Mesendoderm (in vitro differentiated cells): ENCODE data around the gene B3GALNT2.
"Not testable (repeated sequence)": the region's sequence is repeated elsewhere in the genome, so short reads cannot be mapped to it uniquely, and the experiment has no call there.

Source experiments
- DNase-seq: peaks from one replicate; pipeline ENCODE4 v3.0.0; 2013
- H2AK5ac ChIP-seq: 2 replicates; pipeline ENCODE4 v1.6.1; 2013; ENCODE audit warnings: low read length, inconsistent platforms
- H2BK120ac ChIP-seq: 2 replicates; pipeline ENCODE4 v1.6.1; 2013; ENCODE audit warnings: low read depth, mild to moderate bottlenecking, low read length, moderate library complexity, mixed read lengths
- H2BK15ac ChIP-seq: replicated peaks from 2 replicates; pipeline ENCODE4 v1.6.1; 2013; ENCODE audit warnings: low read depth, mild to moderate bottlenecking, moderate library complexity
- H2BK5ac ChIP-seq: 2 replicates; pipeline ENCODE4 v1.6.1; 2013; ENCODE audit warnings: low read length, inconsistent platforms
- H3K18ac ChIP-seq: 2 replicates; pipeline ENCODE4 v1.6.1; 2013; ENCODE audit warnings: mild to moderate bottlenecking, low read length, mixed read lengths
- H3K23ac ChIP-seq: one replicate; pipeline ENCODE4 v1.6.1; 2013; ENCODE audit warnings: low read length
- H3K27ac ChIP-seq: 2 replicates; pipeline ENCODE4 v1.5.1; 2013; ENCODE audit warnings: low read depth, mild to moderate bottlenecking, inconsistent platforms, low read length, moderate library complexity
- H3K27me3 ChIP-seq: 2 replicates; pipeline ENCODE4 v1.6.1; 2013; ENCODE audit warnings: low read length, control low read depth, mild to moderate bottlenecking, inconsistent platforms; ENCODE audit not compliant: insufficient read depth, poor library complexity
- H3K36me3 ChIP-seq: 2 replicates; pipeline ENCODE4 v1.6.1; 2013; ENCODE audit warnings: low read length, inconsistent platforms; ENCODE audit not compliant: control insufficient read depth, insufficient read depth
- H3K4ac ChIP-seq: one replicate; pipeline ENCODE4 v1.6.1; 2013; ENCODE audit warnings: low read depth, mild to moderate bottlenecking, low read length, moderate library complexity
- H3K4me1 ChIP-seq: 2 replicates; pipeline ENCODE4 v1.6.1; 2013; ENCODE audit warnings: low read depth, low read length, inconsistent platforms; ENCODE audit not compliant: control insufficient read depth
- H3K4me2 ChIP-seq: 2 replicates; pipeline ENCODE4 v1.6.1; 2013; ENCODE audit warnings: low read length
- H3K4me3 ChIP-seq: 2 replicates; pipeline ENCODE4 v1.5.1; 2013; ENCODE audit warnings: mild to moderate bottlenecking, low read length
- H3K56ac ChIP-seq: one replicate; pipeline ENCODE4 v1.6.1; 2013; ENCODE audit warnings: low read length
- H3K79me1 ChIP-seq: 2 replicates; pipeline ENCODE4 v1.6.1; 2013; ENCODE audit warnings: low read length, inconsistent platforms
- H3K79me2 ChIP-seq: 2 replicates; pipeline ENCODE4 v1.6.1; 2013; ENCODE audit warnings: mild to moderate bottlenecking, low read length; ENCODE audit not compliant: control insufficient read depth, insufficient read depth
- H3K9ac ChIP-seq: 2 replicates; pipeline ENCODE4 v1.6.1; 2013; ENCODE audit warnings: low read length, inconsistent platforms
- H4K5ac ChIP-seq: one replicate; pipeline ENCODE4 v1.6.1; 2013; ENCODE audit warnings: low read length
- H4K8ac ChIP-seq: one replicate; pipeline ENCODE4 v1.6.1; 2013; ENCODE audit warnings: low read depth, mild to moderate bottlenecking, control low read depth, low read length, moderate library complexity
- WGBS: extraction: QIAGEN DNeasy Blood & Tissue Kit; methylation state at CpG from one replicate; pipeline ENCODE4 v1.1.7; 2013; ENCODE audit warnings: low lambda C conversion rate, missing lambda C conversion rate; ENCODE audit not compliant: insufficient coverage; ENCODE audit errors: extremely low coverage; 5-methylcytosine and 5-hydroxymethylcytosine counted together

Gene B3GALNT2

DNA sequence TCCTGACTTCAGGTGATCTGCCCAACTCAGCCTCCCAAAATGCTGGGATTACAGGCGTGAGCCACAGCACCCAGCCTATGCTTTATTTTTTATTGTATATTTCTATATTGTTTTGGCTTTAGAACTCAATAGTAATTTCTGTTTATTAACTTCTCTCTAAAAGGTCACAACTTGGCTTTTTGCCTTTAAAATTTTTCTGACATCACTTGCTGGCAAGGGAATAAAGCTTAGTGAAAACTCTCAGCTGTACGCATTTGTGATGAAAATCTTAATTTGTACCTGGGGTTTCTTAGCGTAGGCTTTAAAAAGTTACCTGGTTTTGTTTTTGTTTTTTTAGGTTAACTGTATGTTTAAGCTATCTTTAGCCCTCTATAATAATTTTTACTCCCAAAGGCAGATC lies 36.2 kb downstream of the B3GALNT2 start:
- H3K9ac ChIP-seq = no peak overlapping the region
- no peak overlapping the region for H2BK120ac ChIP-seq
- no peak overlapping the region for H3K4me3 ChIP-seq
- H4K5ac ChIP-seq = no peak overlapping the region
- H3K27ac ChIP-seq = no peak overlapping the region
- DNase-seq = no peak
- no peak overlapping the region for H2BK5ac ChIP-seq
- H3K4ac ChIP-seq = no peak overlapping the region
- no CpG with 5 or more reads among the region's 3 CpGs for WGBS
- H3K18ac ChIP-seq = no peak overlapping the region
- H3K27me3 ChIP-seq = no peaks in the 10 kb centered on the region
- no peaks in the 10 kb centered on the region for H3K4me1 ChIP-seq
- H3K79me2 ChIP-seq = no peaks in the 10 kb centered on the region
- no peaks in the 10 kb centered on the region for H3K79me1 ChIP-seq
- no peak overlapping the region for H2AK5ac ChIP-seq
- H3K56ac ChIP-seq = no peak overlapping the region
- H3K23ac ChIP-seq = no peak overlapping the region
- H2BK15ac ChIP-seq = no peak overlapping the region
- H3K36me3 ChIP-seq = peaks cover 2% of the 10 kb centered on the region
- no peak overlapping the region for H3K4me2 ChIP-seq
- no peak overlapping the region for H4K8ac ChIP-seq

DNA sequence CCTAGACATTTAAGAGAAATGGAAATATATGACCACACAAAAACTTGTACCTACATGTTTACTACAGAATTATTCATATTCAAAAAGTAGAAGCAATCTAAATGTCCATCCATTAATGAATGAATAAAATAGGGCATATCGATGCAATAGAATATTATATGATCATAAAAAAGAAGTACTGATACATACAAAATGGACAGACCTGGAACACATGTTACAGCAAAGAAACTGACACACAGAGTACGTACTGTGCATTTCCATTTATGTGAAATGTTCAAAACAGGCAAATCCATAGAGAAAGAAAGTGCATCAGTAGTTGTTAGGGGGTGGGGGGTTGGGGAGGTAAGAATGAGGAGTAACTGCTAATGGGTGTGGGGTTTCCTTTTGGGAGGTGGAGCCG lies 39.2 kb downstream of the B3GALNT2 start:
- H3K36me3 ChIP-seq = peaks cover 2% of the 10 kb centered on the region
- H3K9ac ChIP-seq = no peak overlapping the region
- no peak overlapping the region for H3K27ac ChIP-seq
- no peak overlapping the region for H3K56ac ChIP-seq
- no peak overlapping the region for H2BK120ac ChIP-seq
- WGBS = no CpG with 5 or more reads among the region's 3 CpGs
- no peak overlapping the region for H4K5ac ChIP-seq
- no peak overlapping the region for H3K23ac ChIP-seq
- no peaks in the 10 kb centered on the region for H3K4me1 ChIP-seq
- no peaks in the 10 kb centered on the region for H3K27me3 ChIP-seq
- no peak overlapping the region for H2BK5ac ChIP-seq
- H3K18ac ChIP-seq = no peak overlapping the region
- no peak overlapping the region for H2BK15ac ChIP-seq
- H3K4me2 ChIP-seq = no peak overlapping the region
- no peak overlapping the region for H2AK5ac ChIP-seq
- no peak overlapping the region for H3K4me3 ChIP-seq
- no peak overlapping the region for H3K4ac ChIP-seq
- no peaks in the 10 kb centered on the region for H3K79me1 ChIP-seq
- DNase-seq = no peak
- no peaks in the 10 kb centered on the region for H3K79me2 ChIP-seq
- no peak overlapping the region for H4K8ac ChIP-seq

DNA sequence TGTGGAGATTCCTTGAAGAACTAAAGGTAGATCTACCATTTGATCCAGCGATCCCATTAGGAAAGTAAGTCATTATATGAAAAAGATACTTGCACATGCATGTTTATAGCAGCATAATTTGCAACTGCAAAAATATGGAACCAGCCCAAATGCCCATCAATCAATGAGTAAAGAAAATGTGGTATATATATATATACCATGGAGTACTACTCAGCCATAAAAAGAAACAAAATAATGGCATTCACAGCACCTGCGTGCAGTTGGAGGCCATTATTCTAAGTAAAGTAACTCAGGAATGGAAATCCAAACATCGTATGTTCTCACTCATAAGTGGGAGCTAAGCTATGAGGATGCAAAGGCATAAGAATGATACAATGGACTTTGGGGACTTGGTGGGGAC lies 41.4 kb downstream of the B3GALNT2 start:
- H3K27me3 ChIP-seq, H3K4me3 ChIP-seq, H2AK5ac ChIP-seq, H3K23ac ChIP-seq, H3K4me2 ChIP-seq, H3K4ac ChIP-seq, H4K8ac ChIP-seq, H3K79me1 ChIP-seq, H3K36me3 ChIP-seq, H2BK15ac ChIP-seq, H4K5ac ChIP-seq, H2BK5ac ChIP-seq, H3K4me1 ChIP-seq, H2BK120ac ChIP-seq, DNase-seq, H3K79me2 ChIP-seq, H3K9ac ChIP-seq, H3K18ac ChIP-seq, H3K27ac ChIP-seq, H3K56ac ChIP-seq: not testable (repeated sequence)
- no CpG with 5 or more reads among the region's 3 CpGs for WGBS

DNA sequence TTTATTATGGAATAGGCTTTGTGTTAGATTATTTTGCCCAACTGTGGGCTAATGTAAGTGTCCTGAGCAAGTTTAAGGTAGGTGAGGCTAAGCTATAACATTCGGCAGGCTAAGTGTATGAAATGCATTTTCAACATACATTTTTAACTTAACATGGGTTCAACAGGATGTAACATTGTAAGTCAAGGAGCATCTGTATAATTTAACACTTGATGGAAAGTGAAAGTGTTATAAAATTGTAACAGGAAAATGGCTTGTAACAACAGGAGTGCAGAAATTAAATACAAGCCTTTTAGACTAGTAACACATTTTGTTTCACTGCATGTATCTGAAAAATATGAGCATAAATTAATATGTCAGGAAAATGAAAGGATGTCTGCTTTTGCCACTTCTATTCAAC lies 42.3 kb downstream of the B3GALNT2 start:
- Histone ChIP-seq H3K4me2 (no peak overlapping the region), H2AK5ac (no peak overlapping the region), H2BK5ac (no peak overlapping the region), H3K27ac (no peak overlapping the region), H3K23ac (no peak overlapping the region), H2BK120ac (no peak overlapping the region), H3K4ac (no peak overlapping the region), H4K5ac (no peak overlapping the region), H3K36me3 (peaks cover 2% of the 10 kb centered on the region), H3K4me3 (no peak overlapping the region), H3K27me3 (no peaks in the 10 kb centered on the region), H4K8ac (no peak overlapping the region), H3K79me2 (no peaks in the 10 kb centered on the region), H3K79me1 (no peaks in the 10 kb centered on the region), H3K9ac (no peak overlapping the region), H3K56ac (no peak overlapping the region), H3K4me1 (no peaks in the 10 kb centered on the region), H3K18ac (no peak overlapping the region), H2BK15ac (no peak overlapping the region)
- DNase-seq = no peak
- WGBS = no CpG with 5 or more reads among the region's 1 CpG

- Histone ChIP-seq H3K9ac (no peak overlapping the region), H3K36me3 (peaks cover 2% of the 10 kb centered on the region), H3K4ac (no peak overlapping the region), H4K8ac (no peak overlapping the region), H3K79me2 (no peaks in the 10 kb centered on the region), H3K4me1 (no peaks in the 10 kb centered on the region), H3K23ac (no peak overlapping the region), H2BK15ac (no peak overlapping the region), H4K5ac (no peak overlapping the region), H3K27ac (no peak overlapping the region), H3K18ac (no peak overlapping the region), H3K27me3 (no peaks in the 10 kb centered on the region), H2BK120ac (no peak overlapping the region), H3K4me2 (no peak overlapping the region), H3K4me3 (no peak overlapping the region), H2BK5ac (no peak overlapping the region), H3K56ac (no peak overlapping the region), H2AK5ac (no peak overlapping the region), H3K79me1 (no peaks in the 10 kb centered on the region)
- no peak for DNase-seq
- whole genome bisulfite sequencing = no CpG with 5 or more reads among the region's 5 CpGs
Measured at GRCh38 chr1:235460770-235461169, 43.5 kb downstream of the B3GALNT2 start.

GRCh38 chr1:235457856-235458255 lies 46.4 kb downstream of the B3GALNT2 start:
- H2BK15ac ChIP-seq, H3K79me1 ChIP-seq, H3K18ac ChIP-seq, H3K4ac ChIP-seq, H3K79me2 ChIP-seq, H4K5ac ChIP-seq, H2AK5ac ChIP-seq, H3K56ac ChIP-seq, H4K8ac ChIP-seq, H3K4me3 ChIP-seq, DNase-seq, H3K23ac ChIP-seq, H3K4me1 ChIP-seq, H3K4me2 ChIP-seq, H2BK120ac ChIP-seq, H2BK5ac ChIP-seq, H3K27me3 ChIP-seq, H3K9ac ChIP-seq, H3K27ac ChIP-seq, H3K36me3 ChIP-seq: not testable (repeated sequence)
- WGBS = no CpG with 5 or more reads among the region's 7 CpGs
